Measurements from ENCODE around the gene ACSBG1.
"Not testable (repeated sequence)": the region's sequence is repeated elsewhere in the genome, so short reads cannot be mapped to it uniquely, and the experiment has no call there.

The ACSBG1 gene

DNA sequence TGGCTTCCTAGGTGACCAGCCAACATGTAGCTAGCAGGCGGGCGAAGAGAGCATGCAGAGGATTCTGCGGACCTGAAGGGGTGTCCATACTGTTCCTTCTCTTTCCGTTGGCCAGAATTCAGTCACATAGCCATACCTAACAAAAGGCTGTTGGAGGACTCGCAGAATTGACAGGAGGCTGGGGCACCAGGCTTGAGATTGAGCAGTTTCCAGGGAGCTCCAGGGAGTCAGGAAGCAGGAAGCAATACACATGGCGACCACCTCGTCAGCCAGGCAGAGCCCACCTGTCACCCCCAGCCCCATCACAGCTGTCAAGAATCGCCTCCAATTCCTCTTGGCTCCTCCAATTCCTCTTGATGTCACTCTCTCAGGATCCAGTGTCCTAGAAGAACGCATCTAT, 16.8 kb upstream of the ACSBG1 start:
- no peak for DNase-seq (ENCODE audit: low spot score)

DNA sequence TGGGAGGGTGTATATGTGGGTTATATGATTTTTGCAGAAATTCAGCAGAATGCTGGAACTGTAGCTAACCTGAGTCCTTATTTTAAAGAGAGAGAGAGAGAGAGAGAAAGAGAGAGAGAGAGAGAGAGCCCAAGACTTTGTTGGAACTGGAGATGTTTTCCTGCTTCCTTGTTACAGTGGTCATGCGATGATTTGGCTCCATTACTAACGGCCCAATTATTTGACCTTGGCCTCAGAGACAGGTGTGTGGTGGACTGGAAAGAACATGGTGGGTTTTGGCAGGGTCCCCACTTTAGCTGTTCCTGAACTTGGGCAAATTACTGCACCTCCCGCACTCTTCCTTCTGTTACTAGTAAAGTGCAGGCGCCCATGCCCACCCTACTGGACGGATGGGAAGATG, 14.8 kb upstream of the ACSBG1 start:
- DNase-seq (ENCODE audit: low spot score): no peak

DNA sequence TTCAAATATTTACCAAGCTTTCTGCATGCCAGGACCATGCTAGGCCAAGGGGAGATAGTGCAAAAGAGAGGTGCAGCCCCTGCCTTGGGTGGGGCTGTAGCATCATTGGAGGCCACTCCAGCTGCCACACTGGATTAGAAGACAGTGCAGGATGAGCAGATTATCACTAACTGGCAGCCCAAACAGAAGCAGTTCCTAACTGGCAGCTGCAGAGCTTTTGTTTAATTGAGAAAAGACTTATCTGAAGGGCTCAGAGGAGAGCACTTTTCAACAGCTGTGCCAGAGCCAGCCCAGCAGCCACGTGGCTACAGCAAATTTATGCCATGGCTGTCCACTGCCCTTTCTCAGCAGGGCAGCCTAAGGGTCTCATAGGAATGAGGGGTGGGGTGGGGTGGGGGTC, 13.5 kb upstream of the ACSBG1 start:
- no peak for DNase-seq (ENCODE audit: low spot score)

GRCh38 chr15:78245976-78246620, 11.7 kb upstream of the ACSBG1 start:
- DNase-seq (ENCODE audit: low spot score): not testable (repeated sequence)

GRCh38 chr15:78245392-78245791, 11.0 kb upstream of the ACSBG1 start:
- not testable (repeated sequence) for DNase-seq (ENCODE audit: low spot score)

DNA sequence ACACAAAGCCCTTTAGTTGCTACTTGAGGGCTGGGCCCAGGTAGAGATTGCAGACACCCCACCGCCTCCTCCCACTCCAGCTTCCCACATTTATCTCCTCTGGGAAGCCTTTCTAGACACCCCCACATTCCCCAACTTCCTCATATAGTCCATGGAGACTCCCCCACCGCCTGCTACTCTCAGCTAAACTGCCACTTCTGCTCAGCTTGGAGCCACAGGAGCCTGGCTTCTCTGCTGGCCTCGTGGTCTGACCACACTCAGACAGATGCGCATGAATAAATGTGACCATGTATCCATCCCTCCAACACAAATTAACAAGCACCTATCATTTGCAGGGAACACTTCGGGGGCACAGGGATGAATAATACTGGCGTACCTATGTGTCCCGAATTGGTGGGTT, 10.5 kb upstream of the ACSBG1 start:
- no peak for DNase-seq (ENCODE audit: low spot score)

GRCh38 chr15:78244101-78244500, 9.7 kb upstream of the ACSBG1 start:
- DNase-seq (ENCODE audit: low spot score): no peak

DNA sequence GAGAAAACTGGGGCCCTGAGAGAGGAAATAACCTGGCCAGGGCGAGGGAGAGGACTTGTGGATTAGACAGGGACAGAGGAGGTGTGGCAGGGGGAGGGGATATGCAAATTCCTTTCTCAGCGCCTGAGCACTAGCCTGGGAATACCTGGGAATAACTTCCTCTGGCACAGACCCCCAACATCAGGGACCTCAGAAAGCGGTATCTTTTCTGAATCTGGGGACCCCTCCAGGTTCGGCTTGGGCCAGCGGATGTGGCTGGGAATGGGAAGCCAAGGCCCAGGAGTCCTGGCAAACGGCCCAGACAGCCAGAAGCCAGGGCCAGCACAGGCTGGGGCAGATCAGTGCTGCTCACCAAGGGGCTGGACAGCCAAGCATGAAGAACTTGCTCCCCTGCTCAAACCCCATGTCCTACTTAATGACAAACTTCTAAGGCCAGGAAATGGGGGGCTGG, 9.2 kb upstream of the ACSBG1 start:
- no peak for DNase-seq (ENCODE audit: low spot score)

DNA sequence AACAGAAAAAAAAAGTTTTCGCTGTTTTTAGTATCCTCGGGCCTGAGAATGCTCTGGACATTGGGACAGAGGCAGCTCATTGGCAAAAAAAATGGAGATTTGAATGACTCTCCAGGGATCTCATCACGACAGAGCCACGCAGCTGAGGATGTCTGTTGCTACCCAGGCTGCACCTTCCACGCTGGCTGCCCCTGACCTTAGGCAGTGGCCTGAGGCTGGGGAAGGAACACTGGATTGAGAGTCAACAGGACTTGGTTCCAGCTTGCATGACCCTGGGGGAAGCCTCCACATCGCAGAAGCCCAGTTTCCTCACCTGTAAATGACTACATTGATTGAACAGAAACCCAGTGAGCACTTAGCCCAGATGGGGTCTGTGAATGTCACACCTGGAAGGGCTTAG, 8.7 kb upstream of the ACSBG1 start:
- no peak for DNase-seq (ENCODE audit: low spot score)

DNA sequence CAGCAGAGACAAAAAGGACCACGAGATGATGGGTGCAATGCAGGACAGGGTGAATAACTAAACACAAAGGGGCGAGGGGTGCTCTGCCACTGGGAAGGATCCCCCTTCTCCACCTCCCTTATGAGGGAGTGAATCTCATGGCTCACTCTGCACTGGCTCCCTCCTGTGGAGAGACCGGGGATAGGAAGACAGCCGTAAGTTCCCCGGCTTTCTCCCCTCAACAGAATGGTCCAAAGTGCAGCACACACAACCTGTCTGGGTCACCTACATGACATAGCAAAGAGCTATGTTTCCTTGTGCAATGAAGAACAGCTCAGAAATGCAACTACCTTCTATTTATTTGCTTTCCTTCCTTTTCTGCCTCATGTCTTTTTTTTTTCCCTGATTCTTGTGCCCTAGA, 7.8 kb upstream of the ACSBG1 start:
- no peak for DNase-seq (ENCODE audit: low spot score)

- DNase-seq (ENCODE audit: low spot score): peak; percentile 64
Measured at GRCh38 chr15:78241017-78241416, 6.7 kb upstream of the ACSBG1 start.

DNA sequence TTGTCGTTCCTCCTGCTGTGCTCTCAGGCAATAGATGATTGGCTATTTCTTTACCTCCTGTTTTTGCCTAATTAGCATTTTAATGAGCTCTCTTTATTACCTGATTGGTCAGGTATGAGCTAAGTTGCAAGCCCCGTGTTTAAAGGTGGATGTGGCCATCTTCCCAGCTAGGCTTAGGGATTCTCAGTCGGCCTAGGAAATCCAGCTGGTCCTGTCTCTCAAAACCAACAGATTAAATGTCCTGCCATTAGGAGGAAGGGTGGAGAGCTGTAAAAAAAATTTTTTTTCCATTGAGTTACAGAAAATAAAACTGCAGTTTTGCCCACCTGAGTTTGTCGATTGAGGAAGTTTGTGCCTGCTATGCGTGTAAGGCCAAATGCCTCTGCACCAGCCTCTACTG, 5.4 kb upstream of the ACSBG1 start:
- DNase-seq (ENCODE audit: low spot score): no peak

DNA sequence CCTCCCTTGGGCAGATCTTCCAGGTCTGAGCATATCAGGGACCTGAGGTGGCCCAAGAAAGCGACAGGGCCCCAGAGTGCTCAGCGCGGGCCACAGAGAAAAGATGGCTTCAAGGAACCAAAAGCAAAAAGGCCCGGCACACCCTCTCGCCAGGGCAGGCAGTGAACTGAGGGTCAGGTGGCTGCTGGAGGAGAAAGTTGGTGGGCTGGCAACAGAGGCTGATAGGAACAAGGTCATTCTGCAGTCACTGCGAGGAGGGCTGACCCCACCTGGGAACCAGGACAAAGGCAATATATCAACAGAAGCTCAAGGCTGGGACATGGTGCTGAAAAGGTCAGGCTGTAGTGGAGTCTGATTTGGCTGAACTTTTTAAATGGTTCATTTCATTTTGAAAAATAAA, 2.8 kb upstream of the ACSBG1 start:
- DNase-seq (ENCODE audit: low spot score): no peak

GRCh38 chr15:78236491-78236890, 2.1 kb upstream of the ACSBG1 start:
- no peak for DNase-seq (ENCODE audit: low spot score)

DNA sequence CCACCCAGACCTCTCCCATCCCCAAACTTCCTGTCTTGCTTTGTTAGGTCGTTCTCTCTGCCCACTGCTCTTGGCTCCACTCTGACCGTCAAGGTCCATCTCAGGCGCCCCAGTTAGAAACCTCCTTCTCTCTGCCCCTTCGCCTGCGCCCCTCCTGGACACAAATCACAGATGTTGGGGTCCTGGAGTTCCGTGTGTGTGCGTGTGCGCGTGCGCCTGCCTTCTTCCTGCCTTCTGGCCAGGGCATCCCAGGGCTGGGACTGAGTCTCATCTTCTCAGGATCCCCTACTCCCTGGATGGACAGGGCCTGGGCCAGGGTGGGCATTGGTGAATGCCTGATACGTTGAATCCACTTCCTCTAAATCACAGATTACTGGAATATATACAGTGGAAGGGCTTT, 869 bp downstream of the ACSBG1 start:
- DNase-seq (ENCODE audit: low spot score): no peak

GRCh38 chr15:78232951-78233350, 1.4 kb downstream of the ACSBG1 start:
- no peak for DNase-seq (ENCODE audit: low spot score)

DNA sequence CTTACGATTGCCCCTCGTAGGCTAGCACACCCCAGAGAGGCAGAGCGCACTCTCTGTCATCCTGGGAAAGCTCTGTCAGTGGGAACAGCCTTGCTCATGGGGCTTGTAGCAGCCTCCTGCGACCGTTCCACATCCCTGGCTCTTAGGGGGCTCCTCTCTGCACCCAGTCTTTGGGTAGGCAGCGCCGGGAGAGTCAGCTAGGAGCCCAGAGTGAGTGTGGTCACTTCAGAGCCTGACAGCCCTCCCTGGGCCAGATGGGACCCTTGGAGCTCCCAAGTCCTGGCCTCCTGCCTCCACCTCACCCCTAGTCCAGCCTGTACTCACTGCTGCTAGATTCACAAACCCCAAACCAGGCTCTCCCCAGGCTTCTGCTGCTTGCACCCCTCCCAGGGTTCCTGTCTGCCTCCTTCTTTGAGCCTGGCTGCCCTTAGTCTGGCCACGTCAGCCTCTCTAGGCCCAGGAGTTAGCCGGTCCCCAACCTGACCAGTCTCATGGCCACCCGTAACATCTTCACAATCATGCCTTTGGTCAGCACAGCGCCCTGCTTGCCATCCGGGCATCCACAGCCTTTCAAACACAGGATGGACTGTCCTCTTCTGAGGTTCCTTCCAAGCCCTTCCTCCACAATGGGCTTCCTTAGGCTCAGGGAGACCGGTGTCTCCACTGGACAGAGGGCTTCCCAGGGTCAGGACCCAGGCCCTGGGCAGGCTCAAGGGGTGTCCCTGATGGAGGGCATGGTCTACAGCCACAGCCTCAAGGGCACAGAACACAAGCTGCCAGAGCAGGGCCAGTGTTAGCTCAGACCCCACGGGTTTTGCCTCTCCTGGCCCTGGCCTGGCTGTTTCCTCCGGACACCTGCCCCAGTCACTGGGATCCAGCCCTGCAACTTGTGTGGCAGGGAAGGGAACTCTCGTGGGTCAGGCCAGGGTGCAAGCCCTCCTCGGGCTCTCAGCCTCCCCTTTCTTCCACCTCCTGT, 4.6 kb downstream of the ACSBG1 start:
- no peak for DNase-seq (ENCODE audit: low spot score)

DNA sequence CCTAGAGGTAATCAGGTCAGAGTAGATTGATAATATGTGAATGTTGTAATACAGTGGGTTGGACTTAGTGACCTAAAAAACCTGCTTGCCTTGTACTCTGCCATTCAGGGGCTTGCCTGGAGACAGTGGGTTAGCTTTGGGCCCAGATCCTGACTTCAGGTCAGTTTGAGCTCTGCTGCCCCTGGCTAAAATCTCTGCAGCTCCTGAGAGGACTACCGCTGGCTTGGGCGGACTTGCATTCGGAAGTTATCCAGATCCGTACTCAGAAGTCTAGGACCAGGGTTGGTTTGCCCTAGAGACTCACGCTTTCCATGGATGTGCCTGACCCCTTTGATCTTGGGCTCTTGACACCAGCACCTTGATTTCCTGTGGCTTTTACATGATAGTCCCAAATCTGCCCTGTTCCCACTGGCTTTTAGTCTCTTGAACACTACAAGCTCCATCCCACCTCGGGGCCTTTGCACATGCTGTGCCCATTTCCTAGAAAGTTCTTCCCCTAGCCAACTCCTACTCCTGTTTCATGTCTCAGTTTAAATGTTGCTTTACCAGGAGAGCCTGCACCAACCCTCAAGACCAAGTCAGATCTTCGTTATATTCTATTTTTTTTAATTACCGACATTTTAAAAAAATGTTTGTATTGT, 5.9 kb downstream of the ACSBG1 start:
- DNase-seq (ENCODE audit: low spot score): no peak

DNA sequence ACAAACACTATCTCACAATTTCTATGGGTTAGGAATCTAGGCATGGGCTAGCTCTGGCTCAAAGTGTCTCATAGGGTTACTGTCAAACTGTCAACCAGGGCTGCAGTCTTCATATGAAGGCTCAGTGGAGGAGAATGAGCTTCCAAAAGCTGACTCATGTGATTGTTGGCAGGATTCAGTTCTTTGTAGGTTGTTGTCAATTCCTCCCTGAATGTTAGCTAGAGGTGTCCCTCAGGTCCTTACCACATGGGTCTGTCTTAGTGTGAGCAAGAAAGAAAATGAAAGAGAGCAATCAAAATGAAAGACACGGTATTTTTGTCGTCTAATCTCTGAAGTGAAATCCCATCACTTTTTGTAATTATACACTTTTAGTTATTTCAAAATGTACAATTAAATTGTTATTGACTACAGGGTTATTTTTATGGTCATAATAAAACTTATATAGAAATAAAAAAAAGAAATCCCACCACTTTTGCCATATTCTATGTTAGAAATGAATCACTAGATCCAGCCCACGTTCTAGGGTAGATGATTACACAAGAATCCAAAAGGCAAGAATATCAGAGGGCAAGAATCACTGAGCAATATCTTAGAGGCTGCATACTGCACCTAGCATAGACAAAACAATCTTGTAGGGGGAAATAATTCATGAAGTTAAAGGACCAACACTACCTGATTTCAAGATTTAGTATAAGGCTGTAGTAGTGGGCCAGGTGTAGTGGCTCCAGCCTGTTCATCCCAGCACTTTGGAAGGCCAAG, 8.4 kb downstream of the ACSBG1 start:
- no peak for DNase-seq (ENCODE audit: low spot score)

GRCh38 chr15:78224023-78224411, 10.3 kb downstream of the ACSBG1 start:
- no peak for DNase-seq (ENCODE audit: low spot score)

- DNase-seq (ENCODE audit: low spot score): no peak
Measured at GRCh38 chr15:78223396-78224022, 10.9 kb downstream of the ACSBG1 start.
